PC-3 (cell line): ENCODE results near the gene LUZP1. TPM values are rescaled to one million over a fixed set of nuclear protein-coding genes. Genes with fewer than 3 reads are reported as not detected.

Source experiments
- ATAC-seq: fragments of 200-7000 bp; cut with Tn5 transposase; 2 replicates; pipeline ENCODE4 v1.9.1; 2020; ENCODE audit warnings: mild to moderate bottlenecking, moderate library complexity
- BruUV-seq: library from RNA; stranded (reverse); fragments of 400-500 nt; replicated peaks from 2 replicates; lab custom pipeline; 2021; lab: Mats Ljungman, UMichigan
- CTCF ChIA-PET: fragments of 300-600 bp; sonication (Branson Sonifier 250); formaldehyde crosslinking; loops from one replicate; lab custom pipeline; 2022; ENCODE audit warnings: antibody characterized with exemption; lab: Charles Lee
- POLR2A ChIA-PET: fragments of 300-600 bp; sonication (Branson Sonifier 250); formaldehyde crosslinking; loops from one replicate; lab custom pipeline; 2022; ENCODE audit warnings: antibody characterized with exemption; ENCODE audit not compliant: unreplicated experiment; lab: Charles Lee
- DNase-seq: peaks from one replicate; pipeline ENCODE4 v3.0.0-alpha.2; 2015
- H2AFZ ChIP-seq: fragments of 300-600 bp; sonication (generic); 2 replicates; pipeline ENCODE4 v1.6.0; 2016; ENCODE audit warnings: antibody characterized with exemption, low read length
- H3F3A ChIP-seq: fragments of 300-600 bp; sonication (generic); one replicate; pipeline ENCODE4 v1.6.0; 2017; ENCODE audit warnings: antibody characterized with exemption, low read length, control low read depth, mild to moderate bottlenecking; ENCODE audit not compliant: unreplicated experiment
- H3K27ac ChIP-seq: fragments of 300-600 bp; sonication (generic); 2 replicates; pipeline ENCODE4 v1.5.1; 2016; ENCODE audit warnings: mild to moderate bottlenecking, low read length
- H3K27me3 ChIP-seq: fragments of 300-600 bp; sonication (generic); 2 replicates; pipeline ENCODE4 v1.6.1; 2016; ENCODE audit warnings: low read length, mixed read lengths
- H3K36me3 ChIP-seq: fragments of 300-600 bp; sonication (generic); 2 replicates; pipeline ENCODE4 v1.6.1; 2016; ENCODE audit warnings: low read depth, mixed run types, low read length, mixed read lengths
- H3K4me1 ChIP-seq: fragments of 300-600 bp; sonication (generic); 2 replicates; pipeline ENCODE4 v1.5.1; 2016; ENCODE audit warnings: low read length; ENCODE audit not compliant: insufficient read depth
- H3K4me2 ChIP-seq: fragments of 300-600 bp; sonication (generic); 2 replicates; pipeline ENCODE4 v1.6.0; 2016; ENCODE audit warnings: low read length
- H3K4me3 ChIP-seq: fragments of 300-600 bp; sonication (generic); 2 replicates; pipeline ENCODE4 v1.5.1; 2016; ENCODE audit warnings: mild to moderate bottlenecking, low read length, mixed read lengths
- H3K79me2 ChIP-seq: fragments of 300-600 bp; sonication (generic); 2 replicates; pipeline ENCODE4 v1.6.1; 2017; ENCODE audit warnings: low read length, mixed read lengths
- H3K9ac ChIP-seq: fragments of 300-600 bp; sonication (generic); 2 replicates; pipeline ENCODE4 v1.6.0; 2016; ENCODE audit warnings: mild to moderate bottlenecking, low read length
- H3K9me2 ChIP-seq: fragments of 300-600 bp; sonication (generic); replicated peaks from 2 replicates; pipeline ENCODE4 v1.6.1; 2016; ENCODE audit warnings: mixed run types, low read length, mixed read lengths
- H3K9me3 ChIP-seq: fragments of 300-600 bp; sonication (generic); 2 replicates; pipeline ENCODE4 v1.6.1; 2016; ENCODE audit warnings: low read length, mixed read lengths
- H4K20me1 ChIP-seq: fragments of 300-600 bp; sonication (generic); 2 replicates; pipeline ENCODE4 v1.6.1; 2016; ENCODE audit warnings: low read length, mixed read lengths
- EZH2 ChIP-seq: fragments of 300-600 bp; sonication (generic); IDR thresholded peaks from one replicate; pipeline ENCODE4 v1.6.1; 2017; ENCODE audit warnings: antibody characterized with exemption, mild to moderate bottlenecking, low read length; ENCODE audit not compliant: unreplicated experiment
- EZH2phosphoT487 ChIP-seq: fragments of 300-600 bp; sonication (generic); IDR thresholded peaks from 2 replicates; pipeline ENCODE4 v1.6.1; 2018; ENCODE audit warnings: mild to moderate bottlenecking, antibody characterized with exemption, low read length, borderline replicate concordance
- intact Hi-C: fragments of 100-400 bp; cut with micrococcal nuclease; formaldehyde crosslinking; loops from 2 replicates; pipeline ENCODE4 v1.9.0; 2023
- total RNA-seq: library from RNA; depleted of rRNA; stranded (reverse); fragments of >200 nt; gene quantifications from 2 replicates; pipeline ENCODE4 v1.2.3, GENCODE V29; 2014
- TF ChIP-seq, protein P1 (sequence below): fragments of 300-600 bp; sonication (generic); conservative IDR thresholded peaks from 2 replicates; pipeline ENCODE4 v1.5.1; 2017; ENCODE audit warnings: antibody characterized with exemption, low read depth, mild to moderate bottlenecking, low read length

The LUZP1 gene
- total RNA-seq, 1 experiment from 2014 or later = 17.8 TPM

DNA sequence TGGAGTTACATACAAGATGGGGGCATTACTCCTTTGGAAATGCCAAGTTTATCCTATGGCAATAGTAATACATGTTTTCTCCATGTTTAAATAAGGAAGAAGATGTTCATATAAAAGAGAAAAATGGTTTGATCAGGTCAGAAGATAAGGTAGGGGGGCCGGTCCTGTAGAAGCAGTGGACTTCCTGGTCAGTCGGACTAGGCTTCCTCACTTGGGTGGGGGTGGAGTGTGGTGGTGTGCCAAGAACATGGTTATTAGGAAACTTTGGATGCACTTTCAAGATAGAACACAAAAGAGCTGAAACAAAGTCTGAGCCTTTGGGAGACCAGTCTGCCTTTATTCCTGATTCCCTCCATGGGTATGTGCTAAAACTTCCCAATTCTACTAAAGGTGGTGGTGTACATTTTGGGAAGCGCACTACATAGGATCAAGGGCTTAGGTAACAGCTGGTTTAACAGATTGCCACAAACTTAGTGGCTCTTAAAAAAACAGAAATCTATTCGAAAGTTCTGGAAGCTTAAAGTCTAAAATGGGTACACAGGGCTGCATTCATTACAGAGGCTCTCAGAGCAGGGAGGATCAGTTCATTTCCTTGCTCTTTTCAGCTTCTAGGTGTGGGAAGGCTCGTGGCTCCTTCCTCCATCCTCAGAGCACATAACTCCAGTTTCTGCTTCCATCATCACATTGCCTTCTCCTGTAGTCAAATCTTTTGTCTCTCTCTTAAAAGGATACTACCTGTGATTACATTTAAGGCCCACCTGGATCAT is 84.8 kb downstream of the LUZP1 start:
- Histone ChIP-seq H3K36me3 (peaks cover 78% of the 10 kb centered on the region), H3K9me2 (no peaks in the 10 kb centered on the region), H4K20me1 (no peaks in the 10 kb centered on the region), H3K27ac (no peak overlapping the region), H3F3A (peaks cover 6% of the 10 kb centered on the region), H3K9ac (no peak overlapping the region), H2AFZ (no peak overlapping the region), H3K9me3 (no peaks in the 10 kb centered on the region), H3K27me3 (no peaks in the 10 kb centered on the region), H3K79me2 (no peaks in the 10 kb centered on the region), H3K4me3 (no peak overlapping the region), H3K4me2 (no peak overlapping the region), H3K4me1 (no peaks in the 10 kb centered on the region)
- CTCF ChIA-PET = no interaction called here
- intact Hi-C loops = no loop called here
- no peak for DNase-seq
- TF ChIP-seq EZH2phosphoT487 (no peak), EZH2 (no peak)
- TF ChIP-seq, protein P1, sequence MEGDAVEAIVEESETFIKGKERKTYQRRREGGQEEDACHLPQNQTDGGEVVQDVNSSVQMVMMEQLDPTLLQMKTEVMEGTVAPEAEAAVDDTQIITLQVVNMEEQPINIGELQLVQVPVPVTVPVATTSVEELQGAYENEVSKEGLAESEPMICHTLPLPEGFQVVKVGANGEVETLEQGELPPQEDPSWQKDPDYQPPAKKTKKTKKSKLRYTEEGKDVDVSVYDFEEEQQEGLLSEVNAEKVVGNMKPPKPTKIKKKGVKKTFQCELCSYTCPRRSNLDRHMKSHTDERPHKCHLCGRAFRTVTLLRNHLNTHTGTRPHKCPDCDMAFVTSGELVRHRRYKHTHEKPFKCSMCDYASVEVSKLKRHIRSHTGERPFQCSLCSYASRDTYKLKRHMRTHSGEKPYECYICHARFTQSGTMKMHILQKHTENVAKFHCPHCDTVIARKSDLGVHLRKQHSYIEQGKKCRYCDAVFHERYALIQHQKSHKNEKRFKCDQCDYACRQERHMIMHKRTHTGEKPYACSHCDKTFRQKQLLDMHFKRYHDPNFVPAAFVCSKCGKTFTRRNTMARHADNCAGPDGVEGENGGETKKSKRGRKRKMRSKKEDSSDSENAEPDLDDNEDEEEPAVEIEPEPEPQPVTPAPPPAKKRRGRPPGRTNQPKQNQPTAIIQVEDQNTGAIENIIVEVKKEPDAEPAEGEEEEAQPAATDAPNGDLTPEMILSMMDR = no peak
- POLR2A ChIA-PET = no interaction called here
- BruUV-seq = no TSS peak
- ATAC-seq = no peak

DNA sequence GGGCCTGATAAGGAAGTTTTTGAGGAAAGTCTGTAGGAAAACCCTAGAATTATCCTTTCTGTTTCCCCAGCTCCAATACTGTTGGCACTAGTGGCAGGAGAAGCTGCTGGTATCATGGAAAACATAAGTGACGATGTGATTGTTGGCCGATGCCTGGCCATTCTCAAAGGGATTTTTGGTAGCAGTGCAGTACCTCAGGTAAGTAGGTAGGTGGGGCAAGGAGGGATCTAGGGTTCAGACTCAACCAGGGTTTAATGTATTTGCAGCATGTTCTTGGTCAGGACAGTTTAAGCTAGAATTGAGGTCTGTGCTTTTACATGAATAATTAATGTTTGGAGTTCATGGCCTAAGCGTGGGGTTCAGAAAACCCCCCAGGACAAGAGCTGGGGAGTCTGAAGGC is 87.3 kb downstream of the LUZP1 start:
- intact Hi-C loops = no loop called here
- no peaks in the 10 kb centered on the region for H3K9me3 ChIP-seq
- peaks cover 6% of the 10 kb centered on the region for H3F3A ChIP-seq
- no peak overlapping the region for H2AFZ ChIP-seq
- no peaks in the 10 kb centered on the region for H4K20me1 ChIP-seq
- peak; percentile 63 for ATAC-seq
- H3K4me2 ChIP-seq = no peak overlapping the region
- no peak overlapping the region for H3K27ac ChIP-seq
- H3K36me3 ChIP-seq = peaks cover 86% of the 10 kb centered on the region
- no peaks in the 10 kb centered on the region for H3K79me2 ChIP-seq
- H3K9me2 ChIP-seq = no peaks in the 10 kb centered on the region
- H3K4me3 ChIP-seq = no peak overlapping the region
- peak; percentile 21 for DNase-seq
- CTCF ChIA-PET = no interaction called here
- BruUV-seq = no TSS peak
- no peak overlapping the region for H3K9ac ChIP-seq
- H3K27me3 ChIP-seq = no peaks in the 10 kb centered on the region
- no peaks in the 10 kb centered on the region for H3K4me1 ChIP-seq
- POLR2A ChIA-PET = interaction anchor here (0.6 kb wide), 1 partner anchor 105 kb away, joined by 6 read pairs; no protein-coding TSS in a partner anchor
- no peak for TF ChIP-seq EZH2
- TF ChIP-seq, protein P1 = peak; percentile 51; the same call in 1 of the 2 replicates

DNA sequence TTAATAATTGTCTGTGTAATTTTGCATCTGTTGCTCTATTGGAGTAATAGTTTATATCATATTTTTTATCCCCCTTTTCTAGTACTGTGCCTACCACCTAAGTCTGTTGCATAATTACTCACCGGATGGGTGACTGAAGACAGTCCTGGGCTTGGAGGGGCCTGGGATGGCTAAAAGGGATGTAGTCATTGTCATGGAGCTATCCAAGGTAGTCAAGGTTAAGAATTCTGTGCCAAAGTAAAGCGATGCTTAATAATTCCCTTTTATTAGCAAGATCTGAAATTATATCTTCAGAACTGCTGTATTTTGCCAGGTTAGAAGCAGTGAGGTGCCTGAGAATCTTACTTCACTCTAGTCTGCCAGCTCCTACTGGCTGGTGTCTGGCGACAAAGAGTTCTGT is 87.8 kb downstream of the LUZP1 start:
- H3K36me3 ChIP-seq = peaks cover 81% of the 10 kb centered on the region
- no TSS peak for BruUV-seq

More for the DNA sequence above, 87.8 kb downstream of the LUZP1 start:
- Histone ChIP-seq H3K4me2 (no peak overlapping the region), H3F3A (peaks cover 6% of the 10 kb centered on the region), H4K20me1 (no peaks in the 10 kb centered on the region), H3K4me1 (no peaks in the 10 kb centered on the region), H3K9me3 (no peaks in the 10 kb centered on the region), H3K9ac (no peak overlapping the region), H3K27ac (no peak overlapping the region), H3K27me3 (no peaks in the 10 kb centered on the region), H3K9me2 (no peaks in the 10 kb centered on the region), H3K79me2 (no peaks in the 10 kb centered on the region), H2AFZ (no peak overlapping the region), H3K4me3 (no peak overlapping the region)
- ATAC-seq = no peak
- no peak for DNase-seq
- TF ChIP-seq EZH2phosphoT487 (no peak), EZH2 (no peak)
- TF ChIP-seq, protein P1 = no peak
- CTCF ChIA-PET = no interaction called here
- intact Hi-C loops = no loop called here
- POLR2A ChIA-PET = interaction anchor here (0.6 kb wide), 1 partner anchor 104 kb away, joined by 6 read pairs; no protein-coding TSS in a partner anchor
